GM12878 (cell line): ENCODE data around the gene TNP1. TPM values are rescaled to one million over a fixed set of nuclear protein-coding genes. Genes with fewer than 3 reads are reported as not detected.

Source experiments
- ATAC-seq: fragments of 200-7000 bp; cut with Tn5 transposase; 3 replicates; pipeline ENCODE4 v1.9.1; 2020; ENCODE audit warnings: mild to moderate bottlenecking, moderate library complexity
- BruUV-seq: library from RNA; stranded (reverse); fragments of 400-500 nt; replicated peaks from 2 replicates; lab custom pipeline; 2021; lab: Mats Ljungman, UMichigan
- CTCF ChIA-PET: fragments of 300-600 bp; sonication (Branson Sonifier 250); formaldehyde crosslinking; extraction: SDS; loops from one replicate; lab custom pipeline; 2021; ENCODE audit warnings: inconsistent platforms; lab: Yijun Ruan, JAX
- POLR2A ChIA-PET: fragments of 350-600 bp; formaldehyde crosslinking; extraction: SDS; loops from one replicate; lab custom pipeline; 2021; ENCODE audit warnings: inconsistent platforms; lab: Charles Lee
- RAD21 ChIA-PET: fragments of 300-600 bp; sonication (Branson Sonifier 250); formaldehyde crosslinking; loops from one replicate; lab custom pipeline; 2023; ENCODE audit warnings: antibody characterized with exemption; ENCODE audit not compliant: unreplicated experiment; lab: Charles Lee
- SMC1A ChIA-PET: fragments of 300-600 bp; sonication (Branson Sonifier 250); formaldehyde crosslinking; loops from one replicate; lab custom pipeline; 2023; ENCODE audit not compliant: unreplicated experiment, uncharacterized antibody; lab: Charles Lee
- DNase-seq: peaks from one replicate; pipeline ENCODE4 v3.0.0-alpha.2; 2011; ENCODE audit warnings: low read depth, low spot score
- FAIRE-seq: peaks from 3 replicates; lab custom pipeline; 2011; peaks lifted over from hg19 to GRCh38; lab: Jason Lieb, UNC
- H2AFZ ChIP-seq: 2 replicates; pipeline ENCODE4 v1.6.0; 2011; ENCODE audit warnings: low read depth, low read length, control low read depth; ENCODE audit not compliant: control insufficient read depth
- H3K27ac ChIP-seq: 2 replicates; pipeline ENCODE4 v1.5.1; 2011; ENCODE audit warnings: control low read depth; ENCODE audit not compliant: control insufficient read depth, insufficient read depth
- H3K27me3 ChIP-seq, 2 experiments: replicated peaks in 1 of 2; 2 replicates each; pipeline versions ENCODE4 v1.6.0 to v1.6.1; 2011; ENCODE audit warnings: low read length in 1 of 2; ENCODE audit not compliant: control insufficient read depth in 2 of 2, insufficient read depth in 2 of 2
- H3K36me3 ChIP-seq, 2 experiments: 2 replicates each; pipeline ENCODE4 v1.5.1; 2011; ENCODE audit warnings: low read length in 1 of 2; ENCODE audit not compliant: control insufficient read depth in 2 of 2, insufficient read depth in 2 of 2
- H3K4me1 ChIP-seq: 2 replicates; pipeline ENCODE4 v1.6.1; 2011; ENCODE audit warnings: mild to moderate bottlenecking, low read length, moderate library complexity, mixed read lengths; ENCODE audit not compliant: control insufficient read depth, insufficient read depth
- H3K4me2 ChIP-seq: 2 replicates; pipeline ENCODE4 v1.6.0; 2011; ENCODE audit warnings: control low read depth; ENCODE audit not compliant: control insufficient read depth, insufficient read depth
- H3K4me3 ChIP-seq: fragments of 200-600 bp; sonication (generic); 2 replicates; pipeline ENCODE4 v1.5.1; 2016
- H3K79me2 ChIP-seq: 2 replicates; pipeline ENCODE4 v1.6.0; 2011; ENCODE audit warnings: low read length; ENCODE audit not compliant: control insufficient read depth, insufficient read depth
- H3K9ac ChIP-seq: 2 replicates; pipeline ENCODE4 v1.8.0; 2011; ENCODE audit warnings: low read length, control low read depth, mixed read lengths; ENCODE audit not compliant: control insufficient read depth, insufficient read depth
- H3K9me3 ChIP-seq: replicated peaks from 3 replicates; pipeline ENCODE4 v1.5.1; 2011; ENCODE audit warnings: mild to moderate bottlenecking, low read length; ENCODE audit not compliant: control insufficient read depth, insufficient read depth
- H4K20me1 ChIP-seq: 2 replicates; pipeline ENCODE4 v1.6.0; 2011; ENCODE audit not compliant: control insufficient read depth, insufficient read depth
- CBFB ChIP-seq: IDR thresholded peaks from 2 replicates; pipeline ENCODE4 v1.6.1; 2016; ENCODE audit warnings: antibody characterized with exemption, low read depth
- E4F1 ChIP-seq: fragments of 450-650 bp; IDR thresholded peaks from 2 replicates; pipeline ENCODE4 v1.6.1; 2018; ENCODE audit warnings: borderline replicate concordance, mild to moderate bottlenecking; ENCODE audit not compliant: partially characterized antibody
- GABPA ChIP-seq: IDR thresholded peaks from 2 replicates; pipeline ENCODE4 v1.6.1; 2014; ENCODE audit warnings: antibody characterized with exemption, low read depth, mild to moderate bottlenecking, inconsistent platforms
- NRF1 ChIP-seq: conservative IDR thresholded peaks from 2 replicates; pipeline ENCODE4 v1.6.1; 2011; ENCODE audit warnings: mild to moderate bottlenecking, low read depth, low read length, improper control_type of control experiment
- ZNF24 ChIP-seq: fragments of 450-650 bp; IDR thresholded peaks from 2 replicates; pipeline ENCODE4 v1.6.1; 2017; ENCODE audit warnings: antibody characterized with exemption, mild to moderate bottlenecking
- WGBS: methylation state at CpG from one replicate; pipeline ENCODE4 v1.1.6; 2016; ENCODE audit warnings: low lambda C conversion rate; ENCODE audit not compliant: insufficient replicate concordance, insufficient coverage; ENCODE audit errors: missing lambda C conversion rate; 5-methylcytosine and 5-hydroxymethylcytosine counted together
- in situ Hi-C: fragments of 300-500 bp; cut with MboI; formaldehyde crosslinking; loops from 9 replicates; pipeline ENCODE4 v1.14.3; 2018; ENCODE audit warnings: mixed read lengths
- intact Hi-C: fragments of 100-400 bp; cut with micrococcal nuclease; formaldehyde crosslinking; loops from one replicate; pipeline ENCODE4 v1.14.2; 2022; ENCODE audit not compliant: unreplicated experiment
- polyA plus RNA-seq, 11 experiments: library from polyadenylated mRNA; depleted of rRNA in 4 of 11; unstranded in 6 of 11; stranded (reverse) in 5 of 11; fragments of >200 nt; fragmentation: Nextera tagmentation in 4 of 11; fragmentation: Illumina TruSeq in 1 of 11; extraction: Ambion mirVana in 4 of 11; extraction: Trizol in 1 of 11; gene quantifications; 1 replicate in 1 of 11; 2 replicates in 10 of 11; pipeline versions ENCODE4 v1.2.1 to v1.2.3, GENCODE V29; 2011 to 2016; ENCODE audit warnings: inconsistent platforms in 2 of 11, missing spikeins in 2 of 11, low read depth in 1 of 11
- total RNA-seq, 4 experiments: library from RNA; depleted of rRNA in 3 of 4; stranded (reverse); fragments of >200 nt in 3 of 4; fragmentation: Illumina TruSeq in 1 of 4; extraction: Trizol in 1 of 4; gene quantifications; 2 replicates each; pipeline versions ENCODE4 v1.2.1 to v1.2.3, GENCODE V29; 2013 to 2021
- TF ChIP-seq, protein P1 (sequence below): fragments of 450-650 bp; IDR thresholded peaks from 2 replicates; pipeline ENCODE4 v1.6.1; 2017; ENCODE audit warnings: mild to moderate bottlenecking

TNP1 gene
- total and polyA plus RNA-seq, 10 of the 15 experiments (the other 5 are each of a cell fraction or from before 2014, with no cell fraction given): not detected

GRCh38 chr2:216820709-216821108 is 39.2 kb downstream of the TNP1 start:
- FAIRE-seq: no peak
- RAD21 ChIA-PET: no interaction called here
- intact Hi-C loops: no loop called here

More at GRCh38 chr2:216820709-216821108, 39.2 kb downstream of the TNP1 start:
- ATAC-seq (no peak), DNase-seq (no peak)
- Histone ChIP-seq H3K27ac (no peak overlapping the region), H3K27me3 (peaks cover 0 to 3% of the 10 kb centered on the region in 2 experiments; a peak in 2 of 4 replicates), H3K36me3 (no peaks in the 10 kb centered on the region), H3K4me3 (no peak overlapping the region)
- ChIA-PET POLR2A (no interaction called here), CTCF (no interaction called here), SMC1A (no interaction called here)
- in situ Hi-C loops: no loop called here
- TF ChIP-seq E4F1: no peak
- no peak for TF ChIP-seq ZNF24
- TF ChIP-seq GABPA: no peak
- TF ChIP-seq, protein P1, sequence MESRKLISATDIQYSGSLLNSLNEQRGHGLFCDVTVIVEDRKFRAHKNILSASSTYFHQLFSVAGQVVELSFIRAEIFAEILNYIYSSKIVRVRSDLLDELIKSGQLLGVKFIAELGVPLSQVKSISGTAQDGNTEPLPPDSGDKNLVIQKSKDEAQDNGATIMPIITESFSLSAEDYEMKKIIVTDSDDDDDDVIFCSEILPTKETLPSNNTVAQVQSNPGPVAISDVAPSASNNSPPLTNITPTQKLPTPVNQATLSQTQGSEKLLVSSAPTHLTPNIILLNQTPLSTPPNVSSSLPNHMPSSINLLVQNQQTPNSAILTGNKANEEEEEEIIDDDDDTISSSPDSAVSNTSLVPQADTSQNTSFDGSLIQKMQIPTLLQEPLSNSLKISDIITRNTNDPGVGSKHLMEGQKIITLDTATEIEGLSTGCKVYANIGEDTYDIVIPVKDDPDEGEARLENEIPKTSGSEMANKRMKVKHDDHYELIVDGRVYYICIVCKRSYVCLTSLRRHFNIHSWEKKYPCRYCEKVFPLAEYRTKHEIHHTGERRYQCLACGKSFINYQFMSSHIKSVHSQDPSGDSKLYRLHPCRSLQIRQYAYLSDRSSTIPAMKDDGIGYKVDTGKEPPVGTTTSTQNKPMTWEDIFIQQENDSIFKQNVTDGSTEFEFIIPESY: no peak
- TF ChIP-seq CBFB: no peak
- no peak for TF ChIP-seq NRF1
- TF ChIP-seq, all 136 proteins: peak for 0
- H3K4me2 ChIP-seq: no peak overlapping the region
- H4K20me1 ChIP-seq: no peaks in the 10 kb centered on the region
- H3K79me2 ChIP-seq: no peaks in the 10 kb centered on the region
- H2AFZ ChIP-seq: no peak overlapping the region
- no peaks in the 10 kb centered on the region for H3K9me3 ChIP-seq
- H3K9ac ChIP-seq: no peak overlapping the region
- 77% methylated on average over 3 of the region's 3 CpGs for WGBS
- BruUV-seq: no TSS peak
- no peaks in the 10 kb centered on the region for H3K4me1 ChIP-seq
